ENCODE measurements around the gene CHST9. TPM values are rescaled to one million over a fixed set of nuclear protein-coding genes. Genes with fewer than 3 reads are reported as not detected.

CHST9 gene
- total and polyA plus RNA-seq, 2 of the 4 experiments (the other 2 are of a cell fraction): not detected

DNA sequence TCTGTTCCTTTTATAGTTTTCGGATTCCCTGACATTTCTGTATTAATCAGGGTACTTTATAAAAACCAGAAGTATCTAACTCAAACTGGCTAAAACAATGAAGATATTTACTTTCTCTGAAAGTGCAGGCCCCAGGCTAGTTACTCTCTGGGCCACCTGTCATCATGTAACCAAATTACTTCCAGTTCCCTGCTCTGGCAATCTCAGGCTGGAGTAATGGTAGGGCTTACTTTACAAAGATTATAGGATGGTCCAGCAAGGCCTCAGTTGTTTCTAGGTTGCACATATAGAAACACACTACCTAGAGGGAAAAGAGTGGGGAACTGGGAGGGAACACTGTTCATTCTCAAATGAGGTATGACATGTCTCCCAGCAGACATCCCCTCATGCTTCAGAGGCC, 74.8 kb downstream of the CHST9 start:
- Histone ChIP-seq H3K18ac (ENCODE audit: low read depth, low read length) (no peak overlapping the region), H3K56ac (ENCODE audit: extremely low read depth, insufficient read depth, low read length) (no peak overlapping the region), H2BK15ac (ENCODE audit: low read depth, low read length) (no peak overlapping the region), H3K23ac (ENCODE audit: low read depth, low read length) (no peak overlapping the region), H2AFZ (replicated peaks; ENCODE audit: low read length, poor library complexity) (no peak overlapping the region), H2BK20ac (ENCODE audit: low read depth, low read length) (no peak overlapping the region), H3K36me3 (ENCODE audit: control insufficient read depth, insufficient read depth, low read length) (no peaks in the 10 kb centered on the region), H3K9me3 (ENCODE audit: control insufficient read depth, insufficient read depth, low read length) (peaks cover 8% of the 10 kb centered on the region), H3K27me3 (ENCODE audit: control insufficient read depth, insufficient read depth, low read length) (no peaks in the 10 kb centered on the region), H2BK5ac (ENCODE audit: low read depth, low read length, poor library complexity, severe bottlenecking) (no peak overlapping the region), H3K4ac (ENCODE audit: low read depth, low read length) (no peak overlapping the region), H3K4me3 (ENCODE audit: insufficient read depth, low read depth, low read length) (no peak overlapping the region), H4K20me1 (ENCODE audit: insufficient read depth, low read length) (no peaks in the 10 kb centered on the region), H4K5ac (ENCODE audit: low read depth, low read length) (no peak overlapping the region), H3K9ac (ENCODE audit: low read depth, low read length) (no peak overlapping the region), H3K9me1 (ENCODE audit: insufficient read depth, low read length) (no peaks in the 10 kb centered on the region), H3K14ac (replicated peaks; ENCODE audit: low read depth, low read length) (no peak overlapping the region), H2AK5ac (ENCODE audit: low read depth, low read length) (no peak overlapping the region), H2BK120ac (ENCODE audit: low read depth, low read length) (no peak overlapping the region), H4K91ac (ENCODE audit: insufficient read depth, low read depth, low read length) (no peak overlapping the region), H3K27ac (ENCODE audit: insufficient read depth, low read length) (no peak overlapping the region), H4K8ac (ENCODE audit: low read depth in 2 of 2, low read length in 2 of 2) (no peak overlapping the region), H3K79me1 (ENCODE audit: low read depth in 1 of 2, low read length in 2 of 2) (no peaks in the 10 kb centered on the region), H3K4me1 (ENCODE audit: control insufficient read depth, insufficient read depth, low read length) (no peaks in the 10 kb centered on the region), H3K4me2 (ENCODE audit: low read depth, low read length) (no peak overlapping the region), H2AK9ac (replicated peaks; ENCODE audit: low read depth, low read length, poor library complexity) (no peak overlapping the region)
- in situ Hi-C loops (cut with MboI; ENCODE audit: low sequenced_read_pairs) (no loop called here), intact Hi-C loops (cut with micrococcal nuclease) (no loop called here), dilution Hi-C loops (cut with HindIII; ENCODE audit: low sequenced_read_pairs, unreplicated experiment) (no loop called here)
- ChIA-PET POLR2A (ENCODE audit: unreplicated experiment) (no interaction called here), CTCF (no interaction called here)
- no CpG with 5 or more reads among the region's 1 CpG for WGBS, 2 experiments (ENCODE audit: extremely low coverage in 2 of 2, insufficient read length in 1 of 2)
- no peak for DNase-seq
- ATAC-seq (ENCODE audit: low read depth): no peak
- no TSS peak for BruUV-seq (replicated peaks)
- TF ChIP-seq, protein P1, sequence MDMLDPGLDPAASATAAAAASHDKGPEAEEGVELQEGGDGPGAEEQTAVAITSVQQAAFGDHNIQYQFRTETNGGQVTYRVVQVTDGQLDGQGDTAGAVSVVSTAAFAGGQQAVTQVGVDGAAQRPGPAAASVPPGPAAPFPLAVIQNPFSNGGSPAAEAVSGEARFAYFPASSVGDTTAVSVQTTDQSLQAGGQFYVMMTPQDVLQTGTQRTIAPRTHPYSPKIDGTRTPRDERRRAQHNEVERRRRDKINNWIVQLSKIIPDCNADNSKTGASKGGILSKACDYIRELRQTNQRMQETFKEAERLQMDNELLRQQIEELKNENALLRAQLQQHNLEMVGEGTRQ (IDR thresholded peaks at IDR 0.05; ENCODE audit: low read depth, low read length): no peak
- TF ChIP-seq, protein P2, sequence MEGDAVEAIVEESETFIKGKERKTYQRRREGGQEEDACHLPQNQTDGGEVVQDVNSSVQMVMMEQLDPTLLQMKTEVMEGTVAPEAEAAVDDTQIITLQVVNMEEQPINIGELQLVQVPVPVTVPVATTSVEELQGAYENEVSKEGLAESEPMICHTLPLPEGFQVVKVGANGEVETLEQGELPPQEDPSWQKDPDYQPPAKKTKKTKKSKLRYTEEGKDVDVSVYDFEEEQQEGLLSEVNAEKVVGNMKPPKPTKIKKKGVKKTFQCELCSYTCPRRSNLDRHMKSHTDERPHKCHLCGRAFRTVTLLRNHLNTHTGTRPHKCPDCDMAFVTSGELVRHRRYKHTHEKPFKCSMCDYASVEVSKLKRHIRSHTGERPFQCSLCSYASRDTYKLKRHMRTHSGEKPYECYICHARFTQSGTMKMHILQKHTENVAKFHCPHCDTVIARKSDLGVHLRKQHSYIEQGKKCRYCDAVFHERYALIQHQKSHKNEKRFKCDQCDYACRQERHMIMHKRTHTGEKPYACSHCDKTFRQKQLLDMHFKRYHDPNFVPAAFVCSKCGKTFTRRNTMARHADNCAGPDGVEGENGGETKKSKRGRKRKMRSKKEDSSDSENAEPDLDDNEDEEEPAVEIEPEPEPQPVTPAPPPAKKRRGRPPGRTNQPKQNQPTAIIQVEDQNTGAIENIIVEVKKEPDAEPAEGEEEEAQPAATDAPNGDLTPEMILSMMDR (conservative IDR thresholded peaks at IDR 0.05; ENCODE audit: low read depth, low read length): no peak
- TF ChIP-seq MXI1 (IDR thresholded peaks at IDR 0.05; ENCODE audit: borderline replicate concordance, low read depth, low read length): no peak
- TF ChIP-seq, protein P3, sequence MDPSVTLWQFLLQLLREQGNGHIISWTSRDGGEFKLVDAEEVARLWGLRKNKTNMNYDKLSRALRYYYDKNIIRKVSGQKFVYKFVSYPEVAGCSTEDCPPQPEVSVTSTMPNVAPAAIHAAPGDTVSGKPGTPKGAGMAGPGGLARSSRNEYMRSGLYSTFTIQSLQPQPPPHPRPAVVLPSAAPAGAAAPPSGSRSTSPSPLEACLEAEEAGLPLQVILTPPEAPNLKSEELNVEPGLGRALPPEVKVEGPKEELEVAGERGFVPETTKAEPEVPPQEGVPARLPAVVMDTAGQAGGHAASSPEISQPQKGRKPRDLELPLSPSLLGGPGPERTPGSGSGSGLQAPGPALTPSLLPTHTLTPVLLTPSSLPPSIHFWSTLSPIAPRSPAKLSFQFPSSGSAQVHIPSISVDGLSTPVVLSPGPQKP (IDR thresholded peaks at IDR 0.05; ENCODE audit: borderline replicate concordance, low read depth, low read length): no peak
- TF ChIP-seq MAFK (IDR thresholded peaks at IDR 0.05; ENCODE audit: low read depth, low read length): no peak
- no peak for TF ChIP-seq SMC3 (IDR thresholded peaks at IDR 0.05; ENCODE audit: low read depth, low read length)
- TF ChIP-seq FOS (IDR thresholded peaks at IDR 0.05; ENCODE audit: low read depth, low read length): no peak
- no peak for TF ChIP-seq RCOR1 (IDR thresholded peaks at IDR 0.05; ENCODE audit: insufficient replicate concordance, low read length)
- TF ChIP-seq BHLHE40 (IDR thresholded peaks at IDR 0.05; ENCODE audit: low read depth, low read length): no peak
- TF ChIP-seq MAZ (IDR thresholded peaks at IDR 0.05; ENCODE audit: borderline replicate concordance, low read depth, low read length): no peak
- no peak for TF ChIP-seq CEBPB (IDR thresholded peaks at IDR 0.05; ENCODE audit: low read depth, low read length)
- TF ChIP-seq NFE2L2 (IDR thresholded peaks at IDR 0.05; ENCODE audit: low read depth, low read length): no peak
- TF ChIP-seq RFX5 (IDR thresholded peaks at IDR 0.05; ENCODE audit: low read depth, low read length): no peak
- no peak for TF ChIP-seq POLR2A (IDR thresholded peaks at IDR 0.05; ENCODE audit: low read depth, low read length)
- no peak for TF ChIP-seq RAD21 (IDR thresholded peaks at IDR 0.05; ENCODE audit: low read length)
- no peak for TF ChIP-seq CHD1 (IDR thresholded peaks at IDR 0.05; ENCODE audit: low read depth, low read length)

Data from IMR-90 (cell line).